T-cell (primary cell): Measurements from ENCODE around the gene SPATA31D3. TPM values are rescaled to one million over a fixed set of nuclear protein-coding genes. Genes with fewer than 3 reads are reported as not detected.
"Not testable (repeated sequence)": the region's sequence is repeated elsewhere in the genome, so short reads cannot be mapped to it uniquely, and the experiment has no call there.

Experiments used
- ATAC-seq, 4 experiments: fragments of 200-7000 bp in 3 of 4; fragments of 150-1000 bp in 1 of 4; cut with Tn5 transposase; replicated peaks in 1 of 4; 1 replicate in 3 of 4; 2 replicates in 1 of 4; pipeline ENCODE4 v1.10.0; 2021; ENCODE audit warnings: moderate library complexity in 3 of 4, mild to moderate bottlenecking in 2 of 4, moderate number of reproducible peaks in 1 of 4
- CTCF ChIA-PET, 2 donors: fragments of 300-600 bp; sonication (Branson Sonifier 250); formaldehyde crosslinking; loops; one replicate each; lab custom pipeline; 2022; ENCODE audit warnings: antibody characterized with exemption in 2 of 2; lab: Charles Lee
- POLR2A ChIA-PET, 2 donors: fragments of 300-600 bp; sonication (Branson Sonifier 250); formaldehyde crosslinking; loops; one replicate each; lab custom pipeline; 2022; ENCODE audit warnings: antibody characterized with exemption in 2 of 2; lab: Charles Lee
- DNase-seq, 35 experiments: peaks; one replicate each; pipeline versions ENCODE4 v3.0.0 to v3.0.0-alpha.2; 2013 to 2023
- H3K27ac ChIP-seq: one replicate; pipeline ENCODE4 v1.5.1; 2013; ENCODE audit warnings: low read length
- H3K27me3 ChIP-seq, 2 experiments: replicated peaks in 1 of 2; 1 replicate in 1 of 2; 2 replicates in 1 of 2; pipeline versions ENCODE4 v1.6.1 to v1.7.0; 2013; ENCODE audit warnings: low read length in 1 of 2, mixed read lengths in 1 of 2; ENCODE audit not compliant: control insufficient read depth in 2 of 2, insufficient read depth in 2 of 2; ENCODE audit errors: extremely low read depth in 1 of 2
- H3K36me3 ChIP-seq, 2 donors: 1 replicate in 1 of 2; 2 replicates in 1 of 2; pipeline versions ENCODE4 v1.6.1 to v1.7.0; 2013; ENCODE audit warnings: low read length in 1 of 2; ENCODE audit not compliant: control insufficient read depth in 2 of 2, insufficient read depth in 1 of 2; ENCODE audit errors: extremely low read depth in 1 of 2
- H3K4me1 ChIP-seq, 2 experiments: 1 replicate in 1 of 2; 2 replicates in 1 of 2; pipeline versions ENCODE4 v1.6.1 to v1.7.0; 2013; ENCODE audit warnings: low read length in 2 of 2, mixed read lengths in 1 of 2; ENCODE audit not compliant: insufficient read depth in 2 of 2, control insufficient read depth in 1 of 2; ENCODE audit errors: extremely low read depth in 1 of 2
- H3K4me3 ChIP-seq, 2 donors: 1 replicate in 1 of 2; 2 replicates in 1 of 2; pipeline versions ENCODE4 v1.5.1 to v1.7.0; 2013; ENCODE audit warnings: mild to moderate bottlenecking in 2 of 2, low read length in 1 of 2, moderate library complexity in 1 of 2; ENCODE audit not compliant: control insufficient read depth in 1 of 2; ENCODE audit errors: extremely low read depth in 1 of 2
- H3K9me3 ChIP-seq: 2 replicates; pipeline ENCODE4 v1.7.0; 2013
- H3K27ac Mint-ChIP-seq, 2 donors: one replicate each; pipeline ENCODE4 v1.8.0; 2020 to 2021; ENCODE audit warnings: mild to moderate bottlenecking in 2 of 2, mixed read lengths in 2 of 2
- H3K27me3 Mint-ChIP-seq, 2 donors: one replicate each; pipeline ENCODE4 v1.8.0; 2021 to 2022; ENCODE audit warnings: mixed read lengths in 2 of 2
- H3K36me3 Mint-ChIP-seq: one replicate; pipeline ENCODE4 v1.8.0; 2021; ENCODE audit warnings: mixed read lengths
- H3K4me1 Mint-ChIP-seq, 3 donors: one replicate each; pipeline ENCODE4 v1.8.0; 2020 to 2022; ENCODE audit warnings: mixed read lengths in 3 of 3, mild to moderate bottlenecking in 1 of 3
- H3K4me3 Mint-ChIP-seq, 3 donors: one replicate each; pipeline ENCODE4 v1.8.0; 2020 to 2022; ENCODE audit warnings: mild to moderate bottlenecking in 3 of 3, mixed read lengths in 3 of 3, moderate library complexity in 3 of 3
- H3K9me3 Mint-ChIP-seq, 3 donors: one replicate each; pipeline ENCODE4 v1.8.0; 2020 to 2022; ENCODE audit warnings: mixed read lengths in 3 of 3
- WGBS: methylation state at CpG from one replicate; pipeline ENCODE4 v1.1.5; 2013; ENCODE audit warnings: missing lambda C conversion rate; ENCODE audit not compliant: insufficient coverage; 5-methylcytosine and 5-hydroxymethylcytosine counted together
- total RNA-seq, 35 experiments: library from RNA in 6 of 35; stranded (reverse) in 6 of 35; fragments of 120-200 nt in 1 of 35; gene quantifications; one replicate each; pipeline versions ENCODE4 v1.2.1 to v1.2.4 and lab custom pipeline; 2013 to 2026

SPATA31D3 gene
- total RNA-seq, 5 donors from 2014 or later (not counting 1 experiment from before 2014, with no cell fraction given) = not detected

GRCh38 chr9:81984928-81985327 lies 41.6 kb downstream of the SPATA31D3 start:
- POLR2A ChIA-PET = interaction anchor here in 1 of 2 donors (0.6 kb wide), 1 partner anchor 1502 kb away, joined by 3 read pairs; no protein-coding TSS in a partner anchor
- no peaks in the 10 kb centered on the region for H3K4me1 ChIP-seq

DNA sequence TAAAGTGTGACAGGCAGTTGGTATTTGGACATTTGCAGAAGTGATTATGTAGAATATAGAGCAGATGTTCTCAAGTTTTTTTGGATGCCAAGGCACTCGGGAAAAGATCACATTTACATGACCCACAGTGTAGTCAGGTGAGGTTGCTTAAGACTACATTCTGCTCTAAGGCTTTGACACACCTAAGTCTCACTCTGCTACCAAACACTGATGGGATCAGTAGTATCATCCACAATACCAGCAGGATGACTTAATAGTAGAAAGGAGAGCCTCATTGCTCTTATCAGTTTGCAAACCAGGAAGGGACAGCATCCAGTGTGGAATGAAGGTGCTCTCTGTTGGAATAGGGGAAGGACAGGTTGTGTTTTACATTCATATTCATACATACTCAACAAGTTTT lies 42.8 kb downstream of the SPATA31D3 start:
- ATAC-seq (no peak), DNase-seq (no peak)
- Histone ChIP-seq H3K4me1 (no peaks in the 10 kb centered on the region), H3K27me3 (no peaks in the 10 kb centered on the region), H3K36me3 (no peaks in the 10 kb centered on the region), H3K9me3 (no peaks in the 10 kb centered on the region), H3K4me3 (no peak overlapping the region), H3K27ac (no peak overlapping the region)
- ChIA-PET POLR2A (no interaction called here), CTCF (no interaction called here)
- H3K36me3 Mint-ChIP-seq = no peaks in the 10 kb centered on the region
- H3K27me3 Mint-ChIP-seq = no peaks in the 10 kb centered on the region
- H3K4me3 Mint-ChIP-seq = no peak overlapping the region
- H3K4me1 Mint-ChIP-seq = no peaks in the 10 kb centered on the region
- WGBS = no CpG with 5 or more reads among the region's 1 CpG
- no peak overlapping the region for H3K27ac Mint-ChIP-seq
- H3K9me3 Mint-ChIP-seq = peaks cover 4 to 13% (median 12%) of the 10 kb centered on the region in 3 donors

More at GRCh38 chr9:81984928-81985327, 41.6 kb downstream of the SPATA31D3 start:
- Mint-ChIP-seq H3K4me1 (no peaks in the 10 kb centered on the region), H3K27me3 (no peaks in the 10 kb centered on the region), H3K9me3 (peaks cover 0 to 20% (median 12%) of the 10 kb centered on the region in 3 donors), H3K27ac (no peak overlapping the region), H3K36me3 (no peaks in the 10 kb centered on the region), H3K4me3 (no peak overlapping the region)
- no peak overlapping the region for H3K4me3 ChIP-seq
- ATAC-seq (no peak), DNase-seq (no peak)
- no peaks in the 10 kb centered on the region for H3K9me3 ChIP-seq
- WGBS = 70% methylated on average over 2 of the region's 6 CpGs
- no peaks in the 10 kb centered on the region for H3K36me3 ChIP-seq
- CTCF ChIA-PET = no interaction called here
- no peak overlapping the region for H3K27ac ChIP-seq
- H3K27me3 ChIP-seq = no peaks in the 10 kb centered on the region

DNA sequence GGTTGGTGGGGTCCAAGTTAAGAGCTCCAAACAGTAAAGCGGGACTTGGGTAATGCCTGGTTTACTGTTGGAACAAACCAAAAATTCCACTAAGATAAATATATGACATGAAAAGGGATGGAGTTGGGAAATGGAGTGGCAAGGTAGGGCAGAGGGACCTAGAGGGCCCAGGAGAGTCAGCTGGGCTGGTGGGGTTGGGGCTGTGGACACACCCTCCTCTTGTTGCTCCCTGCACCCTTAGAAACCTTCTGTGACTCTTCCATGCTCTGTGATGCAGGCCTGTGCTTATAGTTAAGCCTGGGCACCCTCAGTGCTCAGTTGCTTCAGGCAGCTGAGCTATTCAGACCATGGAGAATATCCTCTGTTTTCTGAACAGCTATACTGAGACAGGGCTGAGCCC lies 45.2 kb downstream of the SPATA31D3 start, which contains the start of gene SPATA31D1:
Gene SPATA31D1, plus strand, starts transcription at position 301 of the 400 bp plus-strand sequence. Its CDS starts 47 bp downstream, at position 348.
- H3K4me1 ChIP-seq, CTCF ChIA-PET, H3K27ac ChIP-seq, ATAC-seq, H3K27ac Mint-ChIP-seq, H3K4me1 Mint-ChIP-seq, H3K9me3 ChIP-seq, DNase-seq, H3K4me3 ChIP-seq, H3K27me3 Mint-ChIP-seq, H3K4me3 Mint-ChIP-seq, H3K36me3 ChIP-seq, H3K36me3 Mint-ChIP-seq, POLR2A ChIA-PET, H3K27me3 ChIP-seq: not testable (repeated sequence)
- peaks cover 5 to 21% (median 12%) of the 10 kb centered on the region in 3 donors for H3K9me3 Mint-ChIP-seq
- WGBS = no CpG with 5 or more reads among the region's 1 CpG

DNA sequence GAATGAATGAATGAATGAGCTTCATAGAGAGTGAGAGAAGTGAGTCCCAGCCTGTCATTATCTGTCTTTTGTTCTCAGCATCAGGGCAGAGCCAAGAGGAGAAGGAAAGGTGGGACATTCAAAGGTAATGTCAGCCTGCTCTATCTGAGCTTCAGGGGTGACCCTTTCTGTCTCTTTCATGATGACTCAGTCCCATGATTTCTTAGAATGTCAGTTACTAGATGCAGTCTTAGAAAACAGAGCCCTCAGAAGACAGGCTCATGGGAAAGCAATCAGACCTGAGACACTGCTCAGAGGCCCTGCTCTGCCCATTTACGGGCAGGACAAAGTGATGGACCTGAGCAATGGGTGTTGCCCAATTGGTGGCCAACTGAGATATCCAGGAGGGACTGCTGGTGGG lies 46.4 kb downstream of the SPATA31D3 start:
- peaks cover 5 to 24% (median 17%) of the 10 kb centered on the region in 3 donors for H3K9me3 Mint-ChIP-seq
- DNase-seq = no peak
- Histone ChIP-seq H3K36me3 (no peaks in the 10 kb centered on the region), H3K4me1 (no peaks in the 10 kb centered on the region), H3K27me3 (no peaks in the 10 kb centered on the region), H3K4me3 (no peak overlapping the region), H3K27ac (no peak overlapping the region), H3K9me3 (no peaks in the 10 kb centered on the region)
- ATAC-seq = no peak
- no peak overlapping the region for H3K4me3 Mint-ChIP-seq
- 100% methylated on average over 1 of the region's 1 CpG for WGBS
- no peak overlapping the region for H3K27ac Mint-ChIP-seq
- CTCF ChIA-PET = no interaction called here
- POLR2A ChIA-PET = no interaction called here
- H3K36me3 Mint-ChIP-seq = no peaks in the 10 kb centered on the region
- no peaks in the 10 kb centered on the region for H3K27me3 Mint-ChIP-seq
- no peaks in the 10 kb centered on the region for H3K4me1 Mint-ChIP-seq

DNA sequence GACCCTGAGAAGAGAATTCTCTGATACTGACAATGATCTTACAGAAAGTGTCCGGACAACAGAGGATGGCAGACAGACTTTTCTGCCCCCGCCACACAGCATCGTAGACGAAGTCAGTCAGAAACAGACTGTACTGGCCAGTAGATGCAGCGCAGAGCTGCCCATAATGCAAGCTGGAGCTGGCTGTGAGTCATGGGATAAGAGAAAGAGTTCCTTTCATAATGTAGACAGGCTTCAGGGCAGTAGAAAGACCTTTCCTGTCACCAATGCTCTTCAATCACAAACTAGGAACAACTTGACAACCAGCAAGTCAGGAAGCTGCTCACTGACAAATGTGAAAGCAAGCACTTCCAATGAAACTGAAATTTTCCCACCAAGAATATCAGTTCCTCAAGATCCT lies 50.4 kb downstream of the SPATA31D3 start:
- H3K9me3 ChIP-seq = no peaks in the 10 kb centered on the region
- DNase-seq (no peak), ATAC-seq (no peak)
- H3K36me3 ChIP-seq = no peaks in the 10 kb centered on the region
- H3K27ac ChIP-seq = no peak overlapping the region
- H3K27ac Mint-ChIP-seq = no peak overlapping the region
- no peak overlapping the region for H3K4me3 Mint-ChIP-seq
- no peaks in the 10 kb centered on the region for H3K4me1 Mint-ChIP-seq
- no peak overlapping the region for H3K4me3 ChIP-seq
- 87% methylated on average over 3 of the region's 5 CpGs for WGBS
- H3K36me3 Mint-ChIP-seq = no peaks in the 10 kb centered on the region
- H3K9me3 Mint-ChIP-seq = peaks cover 9 to 17% (median 10%) of the 10 kb centered on the region in 3 donors
- no peaks in the 10 kb centered on the region for H3K4me1 ChIP-seq
- ChIA-PET CTCF (no interaction called here), POLR2A (no interaction called here)
- H3K27me3 ChIP-seq = no peaks in the 10 kb centered on the region
- no peaks in the 10 kb centered on the region for H3K27me3 Mint-ChIP-seq

Other genes starting within 250 kb of the SPATA31D3 start
- not detected for gene SPATA31D4, start 15.1 kb upstream of the SPATA31D3 start, total RNA-seq
- not detected for gene SPATA31D1, start 45.3 kb downstream of the SPATA31D3 start, total RNA-seq